IPS-20b (cell line): ENCODE results near the gene STK33.

ENCODE experiments used
- H3K27ac ChIP-seq: one replicate; pipeline ENCODE4 v1.5.1; 2013; ENCODE audit warnings: low read length
- H3K27me3 ChIP-seq: 2 replicates; pipeline ENCODE4 v1.6.1; 2013; ENCODE audit warnings: mild to moderate bottlenecking, low read length, inconsistent platforms; ENCODE audit not compliant: insufficient read depth
- H3K36me3 ChIP-seq: 2 replicates; pipeline ENCODE4 v1.6.1; 2013; ENCODE audit warnings: low read depth, mild to moderate bottlenecking, inconsistent platforms, low read length, moderate library complexity; ENCODE audit not compliant: insufficient read depth
- H3K4me1 ChIP-seq: 2 replicates; pipeline ENCODE4 v1.6.1; 2013; ENCODE audit warnings: mild to moderate bottlenecking, control low read depth, inconsistent platforms, low read length, moderate library complexity; ENCODE audit not compliant: insufficient read depth
- H3K4me3 ChIP-seq: 2 replicates; pipeline ENCODE4 v1.5.1; 2013; ENCODE audit warnings: mild to moderate bottlenecking, low read length, inconsistent platforms
- H3K9ac ChIP-seq: 2 replicates; pipeline ENCODE4 v1.6.1; 2013; ENCODE audit warnings: low read depth, mild to moderate bottlenecking, inconsistent platforms, low read length, moderate library complexity
- H3K9me3 ChIP-seq: 2 replicates; pipeline ENCODE4 v1.6.1; 2013; ENCODE audit warnings: mild to moderate bottlenecking, low read depth, low read length, inconsistent platforms; ENCODE audit not compliant: insufficient read depth

STK33 gene

GRCh38 chr11:8369592-8370205 lies 224.3 kb downstream of the STK33 start:
- no peaks in the 10 kb centered on the region for H3K9me3 ChIP-seq
- H3K4me1 ChIP-seq: no peaks in the 10 kb centered on the region; the same call in 1 of the 2 replicates
- H3K36me3 ChIP-seq: no peaks in the 10 kb centered on the region
- no peak overlapping the region for H3K9ac ChIP-seq
- no peaks in the 10 kb centered on the region for H3K27me3 ChIP-seq
- H3K27ac ChIP-seq: no peak overlapping the region
- no peak overlapping the region for H3K4me3 ChIP-seq

DNA sequence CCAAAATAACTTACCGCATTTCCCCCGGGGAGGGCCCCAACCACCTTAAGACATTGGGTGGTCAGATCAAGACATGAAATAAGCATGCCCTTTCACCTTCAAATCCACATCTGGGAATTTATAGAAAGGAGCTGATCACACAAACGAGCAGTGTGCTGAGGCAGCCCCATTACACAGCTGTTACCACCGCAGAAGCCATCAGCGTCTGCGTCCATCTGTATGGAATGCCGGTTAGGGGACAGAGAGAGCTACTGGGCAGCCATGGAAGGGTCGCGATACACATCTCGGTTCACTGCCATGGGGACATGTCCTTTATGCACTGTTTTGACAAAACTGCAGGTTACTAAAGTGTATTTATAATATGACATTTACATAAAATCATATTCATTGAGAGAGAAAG lies 225.3 kb downstream of the STK33 start:
- Histone ChIP-seq H3K9me3 (no peaks in the 10 kb centered on the region), H3K4me1 (no peaks in the 10 kb centered on the region), H3K27me3 (no peaks in the 10 kb centered on the region), H3K9ac (no peak overlapping the region; the same call in 1 of the 2 replicates), H3K4me3 (no peak overlapping the region), H3K27ac (no peak overlapping the region), H3K36me3 (no peaks in the 10 kb centered on the region)

- Histone ChIP-seq H3K27ac (no peak overlapping the region), H3K4me1 (no peaks in the 10 kb centered on the region), H3K36me3 (no peaks in the 10 kb centered on the region), H3K27me3 (no peaks in the 10 kb centered on the region), H3K9ac (no peak overlapping the region), H3K9me3 (no peaks in the 10 kb centered on the region), H3K4me3 (no peak overlapping the region)
These were observed 225.8 kb downstream of the STK33 start for GRCh38 chr11:8368194-8368593.

DNA sequence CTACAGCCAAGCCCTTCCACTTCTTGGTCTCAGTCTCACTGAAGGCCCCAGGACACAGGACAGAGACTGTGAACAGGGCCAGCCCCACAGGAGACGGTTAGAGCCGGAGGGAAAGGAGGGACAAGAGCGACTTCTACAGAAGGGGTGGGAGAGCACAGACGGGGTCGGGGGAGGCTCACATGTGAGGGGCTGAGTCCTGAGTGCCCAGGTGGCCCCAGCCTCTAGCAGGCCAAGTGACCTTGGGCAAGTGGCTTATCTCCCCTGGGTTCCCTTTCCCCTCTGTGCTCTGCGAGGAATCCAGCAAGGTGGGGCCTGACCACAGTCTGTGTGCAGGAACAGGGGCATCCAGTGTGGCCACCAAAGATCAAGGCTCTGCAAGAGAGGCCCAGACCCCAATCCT lies 227.7 kb downstream of the STK33 start:
- no peaks in the 10 kb centered on the region for H3K4me1 ChIP-seq
- H3K27me3 ChIP-seq: no peaks in the 10 kb centered on the region
- H3K4me3 ChIP-seq: no peak overlapping the region
- no peak overlapping the region for H3K27ac ChIP-seq
- H3K9me3 ChIP-seq: no peaks in the 10 kb centered on the region
- H3K9ac ChIP-seq: no peak overlapping the region
- H3K36me3 ChIP-seq: no peaks in the 10 kb centered on the region

DNA sequence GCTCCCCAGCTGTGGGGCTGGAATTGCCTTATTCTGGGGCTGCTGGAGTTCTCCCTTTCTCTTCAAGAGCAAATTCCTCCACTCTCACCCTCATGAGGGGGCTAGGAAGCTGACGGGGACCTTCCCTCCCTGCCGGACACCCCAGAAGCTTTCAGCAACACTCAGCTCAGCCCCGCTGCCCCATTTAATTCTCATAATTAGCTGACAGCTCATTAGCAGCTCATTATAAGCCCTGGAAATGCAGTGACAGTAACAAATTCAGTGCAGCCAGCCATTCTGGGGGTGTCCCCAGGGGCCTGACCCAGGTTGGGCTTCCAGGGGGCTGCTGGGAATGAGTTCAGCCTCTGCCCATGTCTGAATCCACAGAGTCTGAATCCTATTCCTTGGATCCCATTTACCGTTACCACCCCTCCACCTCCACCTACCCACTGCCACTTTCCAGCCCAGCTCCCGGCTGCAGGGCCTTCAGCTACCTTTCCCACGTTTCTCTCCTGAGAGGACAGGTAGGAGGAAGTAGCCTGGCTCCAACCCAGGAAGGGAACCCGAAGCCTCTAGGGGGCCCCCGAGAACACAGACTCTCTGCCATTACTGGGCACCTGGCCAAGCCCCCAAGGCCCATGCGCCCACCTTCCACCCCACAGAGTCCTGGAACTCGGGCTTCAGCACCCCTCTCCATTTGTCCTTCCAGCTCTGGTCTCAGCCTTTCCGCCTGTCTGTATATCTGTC lies 228.6 kb downstream of the STK33 start:
- Histone ChIP-seq H3K9me3 (no peaks in the 10 kb centered on the region), H3K36me3 (no peaks in the 10 kb centered on the region), H3K27ac (no peak overlapping the region), H3K4me1 (no peaks in the 10 kb centered on the region), H3K9ac (no peak overlapping the region), H3K4me3 (no peak overlapping the region), H3K27me3 (no peaks in the 10 kb centered on the region)

- H3K27me3 ChIP-seq: no peaks in the 10 kb centered on the region
- H3K27ac ChIP-seq: no peak overlapping the region
- no peaks in the 10 kb centered on the region for H3K36me3 ChIP-seq
- no peak overlapping the region for H3K9ac ChIP-seq
- no peak overlapping the region for H3K4me3 ChIP-seq
- H3K4me1 ChIP-seq: no peaks in the 10 kb centered on the region
- no peaks in the 10 kb centered on the region for H3K9me3 ChIP-seq
These were observed 230.1 kb downstream of the STK33 start for GRCh38 chr11:8363921-8364320.

- no peak overlapping the region for H3K9ac ChIP-seq
- no peaks in the 10 kb centered on the region for H3K36me3 ChIP-seq
- H3K4me1 ChIP-seq: no peaks in the 10 kb centered on the region; the same call in 1 of the 2 replicates
- no peak overlapping the region for H3K4me3 ChIP-seq
- H3K27me3 ChIP-seq: no peaks in the 10 kb centered on the region
- no peak overlapping the region for H3K27ac ChIP-seq
- H3K9me3 ChIP-seq: no peaks in the 10 kb centered on the region
These were observed 231.1 kb downstream of the STK33 start for GRCh38 chr11:8362899-8363298.

- Histone ChIP-seq H3K4me1 (no peaks in the 10 kb centered on the region; the same call in 1 of the 2 replicates), H3K9ac (no peak overlapping the region), H3K4me3 (no peak overlapping the region), H3K9me3 (no peaks in the 10 kb centered on the region), H3K27me3 (no peaks in the 10 kb centered on the region), H3K27ac (no peak overlapping the region), H3K36me3 (no peaks in the 10 kb centered on the region)
These were observed 231.5 kb downstream of the STK33 start for GRCh38 chr11:8362491-8362890.

DNA sequence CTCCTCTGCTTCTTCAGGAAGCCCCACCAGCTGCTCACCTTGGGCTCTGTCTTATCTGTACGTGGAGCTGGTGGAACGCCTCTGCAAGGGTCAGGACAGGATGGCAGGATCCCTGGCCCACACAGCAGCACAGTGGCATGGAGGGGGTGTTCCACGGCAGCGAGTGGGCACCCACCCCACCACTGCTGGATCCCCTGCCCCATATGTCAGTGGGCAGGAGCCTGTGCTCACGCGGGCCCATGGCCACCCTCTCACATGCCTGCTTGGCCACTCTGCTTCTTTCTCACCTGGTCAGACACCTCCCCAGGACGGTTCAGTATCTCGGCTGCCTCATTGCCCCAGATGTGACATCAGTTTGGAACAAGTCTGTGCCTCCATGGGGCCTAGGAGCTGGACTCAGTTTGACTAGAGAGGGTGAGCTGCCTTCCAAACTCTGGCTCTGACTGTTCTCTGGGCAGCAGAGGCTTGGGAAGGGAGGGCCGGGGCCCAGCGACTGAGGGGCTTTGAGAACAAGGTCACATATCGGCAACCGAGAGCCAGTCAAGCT lies 232.3 kb downstream of the STK33 start:
- H3K36me3 ChIP-seq: no peaks in the 10 kb centered on the region
- no peaks in the 10 kb centered on the region for H3K9me3 ChIP-seq
- H3K9ac ChIP-seq: no peak overlapping the region
- no peak overlapping the region for H3K4me3 ChIP-seq
- no peak overlapping the region for H3K27ac ChIP-seq
- H3K4me1 ChIP-seq: no peaks in the 10 kb centered on the region; the same call in 1 of the 2 replicates
- no peaks in the 10 kb centered on the region for H3K27me3 ChIP-seq

DNA sequence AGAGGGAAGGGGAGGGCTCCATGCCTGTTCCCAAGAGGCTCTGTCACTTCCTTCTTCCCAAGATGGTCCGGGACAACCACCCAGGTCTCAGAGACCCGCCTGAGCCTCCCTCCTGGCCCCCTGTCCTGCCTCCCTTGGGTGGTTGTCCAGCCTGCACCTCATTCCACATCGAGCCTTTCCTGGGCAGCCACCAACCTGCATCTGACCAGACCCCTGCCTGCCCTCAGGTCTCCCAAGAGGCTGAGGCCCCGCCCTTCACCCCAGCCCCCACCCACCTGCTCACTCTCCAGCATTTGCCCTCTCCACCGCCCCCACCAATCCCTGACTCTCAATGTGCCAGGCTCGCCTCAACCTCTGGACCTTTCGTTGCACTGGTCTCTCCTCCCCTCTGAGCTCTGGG lies 232.8 kb downstream of the STK33 start:
- no peak overlapping the region for H3K9ac ChIP-seq
- no peaks in the 10 kb centered on the region for H3K9me3 ChIP-seq
- no peak overlapping the region for H3K4me3 ChIP-seq
- no peaks in the 10 kb centered on the region for H3K36me3 ChIP-seq
- H3K4me1 ChIP-seq: no peaks in the 10 kb centered on the region; the same call in 1 of the 2 replicates
- no peaks in the 10 kb centered on the region for H3K27me3 ChIP-seq
- H3K27ac ChIP-seq: no peak overlapping the region

GRCh38 chr11:8360086-8360828 lies 233.8 kb downstream of the STK33 start:
- H3K4me3 ChIP-seq: no peak overlapping the region
- no peaks in the 10 kb centered on the region; the same call in 1 of the 2 replicates for H3K4me1 ChIP-seq
- H3K27me3 ChIP-seq: no peaks in the 10 kb centered on the region
- no peaks in the 10 kb centered on the region for H3K36me3 ChIP-seq
- no peak overlapping the region for H3K27ac ChIP-seq
- H3K9me3 ChIP-seq: no peaks in the 10 kb centered on the region
- no peak overlapping the region for H3K9ac ChIP-seq
